ENCODE data around the gene JAKMIP1. TPM values are rescaled to one million over a fixed set of nuclear protein-coding genes. Genes with fewer than 3 reads are reported as not detected.

Gene JAKMIP1
- total RNA-seq, 2 experiments from 2014 or later, result 4.0 to 5.1 TPM

DNA sequence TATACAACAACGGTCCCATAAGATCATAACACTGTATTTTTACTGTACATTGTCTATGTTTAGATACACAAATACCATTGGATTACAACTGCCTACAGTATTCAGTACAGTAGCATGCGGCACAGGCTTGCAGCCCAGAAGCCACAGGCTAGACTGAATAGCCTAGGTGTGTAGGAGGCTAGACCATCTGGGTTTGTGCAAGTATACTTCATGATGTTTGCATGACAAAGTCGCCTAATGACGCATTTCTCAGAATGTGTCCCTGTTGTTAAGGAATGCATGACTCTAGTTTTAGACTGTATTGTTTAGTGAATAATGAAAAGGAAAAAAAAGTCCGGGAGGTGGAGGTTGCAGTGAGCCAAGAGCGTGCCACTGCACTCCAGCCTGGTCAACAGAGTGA is 125.6 kb downstream of the JAKMIP1 start:
- intact Hi-C loops (cut with micrococcal nuclease; ENCODE audit: unreplicated experiment), result no loop called here
- CTCF ChIA-PET (ENCODE audit: unreplicated experiment), result no interaction called here
- H3K9me2 ChIP-seq (ENCODE audit: insufficient read depth, low read length), result no peaks in the 10 kb centered on the region

DNA sequence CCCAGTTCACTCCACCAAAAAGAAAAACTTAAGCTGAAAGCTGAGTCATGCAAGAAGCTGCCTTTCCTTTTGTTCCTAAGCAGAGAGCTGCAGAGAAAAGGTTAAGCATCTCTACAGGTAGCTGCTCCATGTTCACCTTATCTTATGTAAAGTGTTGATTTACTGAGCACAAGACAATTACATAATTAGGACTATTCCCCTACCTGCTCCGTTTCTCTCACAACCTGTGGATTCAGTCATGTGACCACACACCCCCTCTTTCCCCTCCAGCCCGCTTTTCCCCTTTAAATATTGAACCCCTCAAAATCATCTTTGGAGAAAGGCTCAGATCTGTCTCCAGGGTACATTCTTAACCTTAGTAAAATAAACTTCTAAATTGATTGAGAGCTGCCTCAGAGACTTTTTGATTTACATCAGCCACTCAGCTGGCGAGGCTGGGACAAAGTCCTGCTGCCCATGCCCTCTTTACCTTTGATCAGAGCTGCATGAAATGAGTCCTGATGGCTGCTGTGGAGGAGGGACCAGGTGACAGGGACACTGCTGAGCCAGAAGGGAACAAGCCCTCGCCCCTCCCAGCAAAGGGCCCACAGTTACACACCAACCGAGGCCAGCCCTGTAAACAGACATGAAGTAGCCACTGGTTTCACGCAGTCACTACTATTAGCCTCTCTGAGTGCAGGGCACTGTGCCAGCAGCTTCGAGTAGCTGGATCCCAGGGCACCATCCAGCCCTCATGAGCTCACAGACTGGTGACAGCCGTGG is 128.2 kb downstream of the JAKMIP1 start:
- Histone ChIP-seq H3K27ac (ENCODE audit: low read depth, low read length, poor library complexity, severe bottlenecking) (no peak overlapping the region), H3K4me3 (ENCODE audit: low read depth, low read length, poor library complexity, severe bottlenecking) (no peak overlapping the region), H3K9me3 (ENCODE audit: low read length) (no peaks in the 10 kb centered on the region), H3K9me2 (ENCODE audit: insufficient read depth, low read length) (no peaks in the 10 kb centered on the region), H3K4me1 (ENCODE audit: insufficient read depth, low read length, poor library complexity, severe bottlenecking) (no peaks in the 10 kb centered on the region), H3K79me2 (ENCODE audit: insufficient read depth, low read depth, low read length) (no peaks in the 10 kb centered on the region), H3K36me3 (ENCODE audit: insufficient read depth, low read length) (no peaks in the 10 kb centered on the region), H2AFZ (ENCODE audit: low read length) (no peak overlapping the region), H4K20me1 (ENCODE audit: insufficient read depth, low read length) (no peaks in the 10 kb centered on the region), H3K4me2 (ENCODE audit: low read length) (no peak overlapping the region)
- no peak for DNase-seq (ENCODE audit: low spot score)
- ChIA-PET CTCF (ENCODE audit: unreplicated experiment) (no interaction called here), POLR2A (interaction anchor here (0.7 to 1.0 kb wide), 2 partner anchors 40 to 247 kb away, joined by 3 to 4 read pairs; no protein-coding TSS in a partner anchor)
- TF ChIP-seq, protein P1, sequence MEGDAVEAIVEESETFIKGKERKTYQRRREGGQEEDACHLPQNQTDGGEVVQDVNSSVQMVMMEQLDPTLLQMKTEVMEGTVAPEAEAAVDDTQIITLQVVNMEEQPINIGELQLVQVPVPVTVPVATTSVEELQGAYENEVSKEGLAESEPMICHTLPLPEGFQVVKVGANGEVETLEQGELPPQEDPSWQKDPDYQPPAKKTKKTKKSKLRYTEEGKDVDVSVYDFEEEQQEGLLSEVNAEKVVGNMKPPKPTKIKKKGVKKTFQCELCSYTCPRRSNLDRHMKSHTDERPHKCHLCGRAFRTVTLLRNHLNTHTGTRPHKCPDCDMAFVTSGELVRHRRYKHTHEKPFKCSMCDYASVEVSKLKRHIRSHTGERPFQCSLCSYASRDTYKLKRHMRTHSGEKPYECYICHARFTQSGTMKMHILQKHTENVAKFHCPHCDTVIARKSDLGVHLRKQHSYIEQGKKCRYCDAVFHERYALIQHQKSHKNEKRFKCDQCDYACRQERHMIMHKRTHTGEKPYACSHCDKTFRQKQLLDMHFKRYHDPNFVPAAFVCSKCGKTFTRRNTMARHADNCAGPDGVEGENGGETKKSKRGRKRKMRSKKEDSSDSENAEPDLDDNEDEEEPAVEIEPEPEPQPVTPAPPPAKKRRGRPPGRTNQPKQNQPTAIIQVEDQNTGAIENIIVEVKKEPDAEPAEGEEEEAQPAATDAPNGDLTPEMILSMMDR (conservative IDR thresholded peaks at IDR 0.05; ENCODE audit: low read length), result no peak
- TF ChIP-seq EZH2phosphoT487 (IDR thresholded peaks at IDR 0.05; ENCODE audit: borderline replicate concordance, low read depth, low read length), result no peak
- intact Hi-C loops (cut with micrococcal nuclease; ENCODE audit: unreplicated experiment), result no loop called here
- BruUV-seq (replicated peaks), result no TSS peak

More for the DNA sequence above, 125.6 kb downstream of the JAKMIP1 start:
- Histone ChIP-seq H3K79me2 (ENCODE audit: insufficient read depth, low read depth, low read length) (no peaks in the 10 kb centered on the region), H4K20me1 (ENCODE audit: insufficient read depth, low read length) (no peaks in the 10 kb centered on the region), H3K9me3 (ENCODE audit: low read length) (no peaks in the 10 kb centered on the region), H3K4me2 (ENCODE audit: low read length) (no peak overlapping the region), H2AFZ (ENCODE audit: low read length) (no peak overlapping the region), H3K4me3 (ENCODE audit: low read depth, low read length, poor library complexity, severe bottlenecking) (no peak overlapping the region), H3K4me1 (ENCODE audit: insufficient read depth, low read length, poor library complexity, severe bottlenecking) (no peaks in the 10 kb centered on the region), H3K27ac (ENCODE audit: low read depth, low read length, poor library complexity, severe bottlenecking) (no peak overlapping the region), H3K36me3 (ENCODE audit: insufficient read depth, low read length) (no peaks in the 10 kb centered on the region)
- TF ChIP-seq EZH2phosphoT487 (IDR thresholded peaks at IDR 0.05; ENCODE audit: borderline replicate concordance, low read depth, low read length), result no peak
- TF ChIP-seq, protein P1 (conservative IDR thresholded peaks at IDR 0.05; ENCODE audit: low read length), result no peak
- POLR2A ChIA-PET, result no interaction called here
- no TSS peak for BruUV-seq (replicated peaks)
- DNase-seq (ENCODE audit: low spot score), result no peak

DNA sequence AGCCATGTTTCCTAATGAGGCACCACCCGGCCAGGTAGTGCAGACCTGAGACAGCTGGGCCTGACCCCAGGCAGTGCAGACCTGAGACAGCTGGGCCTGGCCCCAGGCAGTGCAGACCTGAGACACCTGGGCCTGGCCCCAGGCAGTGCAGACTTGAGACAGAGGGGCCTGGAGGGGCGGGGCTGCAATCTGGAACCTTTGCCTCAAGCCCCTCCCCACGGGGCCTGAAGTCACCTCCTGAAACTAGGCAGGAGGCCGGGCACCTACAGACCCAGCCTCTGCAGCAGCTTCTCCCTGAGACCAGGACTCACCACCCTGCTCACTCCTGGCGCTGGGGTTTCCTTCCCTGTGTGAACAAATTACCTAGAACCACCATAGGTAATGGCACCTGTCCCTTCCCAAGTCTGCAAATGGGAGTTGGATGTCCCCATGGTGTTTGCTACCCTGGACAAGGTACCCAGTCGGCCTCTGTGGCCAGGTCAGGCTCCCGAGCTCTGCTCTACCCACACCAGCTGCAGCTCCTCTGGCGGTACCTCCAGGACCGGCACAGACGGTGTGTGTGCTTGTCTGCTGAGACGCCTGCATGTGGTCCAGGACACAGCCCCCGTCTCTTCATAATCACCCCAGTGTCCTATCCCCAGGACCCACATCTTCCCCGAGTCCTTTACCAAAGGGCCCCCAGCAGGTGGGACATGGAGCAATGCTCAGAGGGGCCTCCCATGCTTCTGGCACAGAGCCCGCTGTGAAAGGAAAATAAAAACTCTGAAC is 129.0 kb downstream of the JAKMIP1 start:
- POLR2A ChIA-PET, result no interaction called here
- no peak overlapping the region for H3K4me3 ChIP-seq (ENCODE audit: low read depth, low read length, poor library complexity, severe bottlenecking)
- H2AFZ ChIP-seq (ENCODE audit: low read length), result no peak overlapping the region
- TF ChIP-seq, protein P1 (conservative IDR thresholded peaks at IDR 0.05; ENCODE audit: low read length), result no peak
- TF ChIP-seq EZH2phosphoT487 (IDR thresholded peaks at IDR 0.05; ENCODE audit: borderline replicate concordance, low read depth, low read length), result no peak
- H3K27ac ChIP-seq (ENCODE audit: low read depth, low read length, poor library complexity, severe bottlenecking), result no peak overlapping the region
- no TSS peak for BruUV-seq (replicated peaks)
- intact Hi-C loops (cut with micrococcal nuclease; ENCODE audit: unreplicated experiment), result no loop called here
- CTCF ChIA-PET (ENCODE audit: unreplicated experiment), result no interaction called here
- H3K36me3 ChIP-seq (ENCODE audit: insufficient read depth, low read length), result no peaks in the 10 kb centered on the region
- no peaks in the 10 kb centered on the region for H3K9me2 ChIP-seq (ENCODE audit: insufficient read depth, low read length)
- H3K4me1 ChIP-seq (ENCODE audit: insufficient read depth, low read length, poor library complexity, severe bottlenecking), result no peaks in the 10 kb centered on the region
- H4K20me1 ChIP-seq (ENCODE audit: insufficient read depth, low read length), result no peaks in the 10 kb centered on the region
- H3K4me2 ChIP-seq (ENCODE audit: low read length), result no peak overlapping the region
- DNase-seq (ENCODE audit: low spot score), result no peak
- H3K9me3 ChIP-seq (ENCODE audit: low read length), result no peaks in the 10 kb centered on the region
- H3K79me2 ChIP-seq (ENCODE audit: insufficient read depth, low read depth, low read length), result no peaks in the 10 kb centered on the region

Data from OCI-LY7 (cell line).